AG04449 (cell line): ENCODE measurements around the gene RALGDS.

Source experiments
- CTCF ChIA-PET: fragments of 350-600 bp; formaldehyde crosslinking; extraction: SDS; loops from one replicate; lab custom pipeline; 2021; ENCODE audit warnings: antibody characterized with exemption; lab: Yijun Ruan, JAX
- POLR2A ChIA-PET: fragments of 400-600, 350-600 bp; formaldehyde crosslinking; extraction: SDS; loops from one replicate; lab custom pipeline; 2020; ENCODE audit warnings: antibody characterized with exemption, inconsistent platforms; lab: Yijun Ruan, JAX
- DNase-seq: peaks from one replicate; pipeline ENCODE4 v3.0.0-alpha.2; 2010; ENCODE audit warnings: low read depth, low spot score
- H3K4me3 ChIP-seq: 2 replicates; pipeline ENCODE4 v1.5.1; 2011; ENCODE audit warnings: low read depth, mild to moderate bottlenecking, control low read depth, low read length
- CTCF ChIP-seq: IDR thresholded peaks from one replicate; pipeline ENCODE4 v1.5.1; 2011; ENCODE audit warnings: mild to moderate bottlenecking, moderate library complexity, low read length, control low read depth, inconsistent platforms; ENCODE audit not compliant: insufficient read depth; ENCODE audit errors: missing control alignments

RALGDS gene

GRCh38 chr9:133140606-133141005 is 19.6 kb upstream of the RALGDS start:
- H3K4me3 ChIP-seq, result no peak overlapping the region
- DNase-seq, result no peak
- ChIA-PET CTCF (no interaction called here), POLR2A (no interaction called here)
- TF ChIP-seq CTCF, result no peak

GRCh38 chr9:133140174-133140505 is 19.1 kb upstream of the RALGDS start:
- no peak for DNase-seq
- no peak for TF ChIP-seq CTCF
- CTCF ChIA-PET, result interaction anchor here (2.0 to 2.5 kb wide), 2 partner anchors 8 to 37 kb away, joined by 8 to 9 read pairs; no protein-coding TSS in a partner anchor
- no peak overlapping the region for H3K4me3 ChIP-seq
- POLR2A ChIA-PET, result no interaction called here

- H3K4me3 ChIP-seq, result no peak overlapping the region
- ChIA-PET POLR2A (no interaction called here), CTCF (interaction anchor here (1.4 to 2.5 kb wide), 3 partner anchors 8 to 117 kb away, joined by 3 to 9 read pairs (median 8); no protein-coding TSS in a partner anchor)
- TF ChIP-seq CTCF, result no peak
- no peak for DNase-seq
Observed at GRCh38 chr9:133139246-133140173, 18.5 kb upstream of the RALGDS start.

GRCh38 chr9:133137451-133138231 is 16.6 kb upstream of the RALGDS start:
- ChIA-PET CTCF (interaction anchor here (1.4 to 14.0 kb wide), 7 partner anchors 9 to 116 kb away, joined by 3 to 282 read pairs (median 4); no protein-coding TSS in a partner anchor), POLR2A (no interaction called here)
- H3K4me3 ChIP-seq, result no peak overlapping the region
- DNase-seq, result no peak
- TF ChIP-seq CTCF, result no peak

- CTCF ChIA-PET, result interaction anchor here (0.9 to 14.0 kb wide), 4 partner anchors 11 to 45 kb away, joined by 3 to 282 read pairs (median 3); no protein-coding TSS in a partner anchor
- TF ChIP-seq CTCF, result no peak
- H3K4me3 ChIP-seq, result no peak overlapping the region
- POLR2A ChIA-PET, result interaction anchor here (0.8 to 1.1 kb wide), 3 partner anchors 9 to 213 kb away, joined by 3 read pairs; partner anchors contain the start of genes GTF3C5, MED22 and RPL7A
- DNase-seq, result no peak
Observed at GRCh38 chr9:133135146-133135745, 14.2 kb upstream of the RALGDS start.
